Measurements from ENCODE around the gene MTCH2.

DNA sequence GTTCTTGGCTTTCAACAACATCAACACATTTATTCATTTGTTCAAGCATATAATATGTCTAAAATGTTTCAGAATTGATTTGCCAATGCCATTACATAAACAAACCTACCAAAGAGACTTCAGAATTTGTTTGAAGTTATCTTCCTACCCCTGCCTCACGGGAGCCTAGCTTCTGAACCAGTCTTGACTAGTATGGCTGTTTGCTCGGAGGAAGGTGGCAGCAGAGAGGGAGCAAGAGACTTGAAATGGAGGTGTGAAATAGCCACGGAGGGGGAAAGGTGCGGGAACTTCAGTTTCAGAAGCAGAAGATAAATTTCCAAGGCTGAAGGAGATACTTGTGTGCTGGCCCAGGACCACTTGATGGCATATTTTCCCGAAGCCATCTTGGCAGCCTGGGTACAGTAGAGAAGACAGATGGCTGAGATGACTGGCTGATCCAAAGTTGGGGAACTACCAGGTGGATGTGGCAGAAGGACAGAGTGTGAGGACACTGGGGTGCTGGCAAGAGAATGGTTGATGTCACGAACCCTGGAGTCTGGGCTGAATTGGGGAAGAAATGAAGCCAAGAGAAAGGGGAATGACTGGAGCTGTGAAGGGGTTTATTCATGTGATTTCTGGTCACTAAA is 14.0 kb upstream of the MTCH2 start:
- TF ChIP-seq CTCF (IDR thresholded peaks at IDR 0.05): no peak
- TF ChIP-seq POLR2A (IDR thresholded peaks at IDR 0.05): no peak
